GM23338 (cell line): ENCODE results near the gene PRPF6. TPM values are rescaled to one million over a fixed set of nuclear protein-coding genes. Genes with fewer than 3 reads are reported as not detected.

Experiments used
- ATAC-seq: fragments of 200-7000 bp; cut with Tn5 transposase; 3 replicates; pipeline ENCODE4 v1.9.1; 2020
- DNase-seq: peaks from one replicate; pipeline ENCODE4 v3.0.0-alpha.2; 2015; ENCODE audit warnings: low spot score
- H2AFZ ChIP-seq: fragments of 200-600 bp; sonication (generic); 2 replicates; pipeline ENCODE4 v1.8.0; 2016; ENCODE audit warnings: antibody characterized with exemption, mild to moderate bottlenecking, moderate library complexity
- H3F3A ChIP-seq: fragments of 200-600 bp; sonication (generic); replicated peaks from 2 replicates; pipeline ENCODE4 v1.8.0; 2017; ENCODE audit warnings: antibody characterized with exemption, mixed run types, low read depth
- H3K27ac ChIP-seq: fragments of 200-600 bp; sonication (generic); 2 replicates; pipeline ENCODE4 v1.6.1; 2016; ENCODE audit warnings: low read depth
- H3K27me3 ChIP-seq: fragments of 200-600 bp; sonication (generic); 2 replicates; pipeline ENCODE4 v1.8.0; 2016; ENCODE audit warnings: mild to moderate bottlenecking, mixed run types, moderate library complexity; ENCODE audit not compliant: insufficient read depth
- H3K36me3 ChIP-seq: fragments of 200-600 bp; sonication (generic); 2 replicates; pipeline ENCODE4 v1.8.0; 2016; ENCODE audit warnings: mild to moderate bottlenecking; ENCODE audit not compliant: insufficient read depth
- H3K4me1 ChIP-seq: fragments of 200-600 bp; sonication (generic); 2 replicates; pipeline ENCODE4 v1.8.0; 2016; ENCODE audit warnings: mild to moderate bottlenecking, moderate library complexity; ENCODE audit not compliant: insufficient read depth
- H3K4me2 ChIP-seq: fragments of 200-600 bp; sonication (generic); 2 replicates; pipeline ENCODE4 v1.7.1; 2017; ENCODE audit warnings: mixed run types
- H3K4me3 ChIP-seq: fragments of 200-600 bp; sonication (generic); 2 replicates; pipeline ENCODE4 v1.6.1; 2016; ENCODE audit warnings: mixed run types
- H3K79me2 ChIP-seq: fragments of 200-600 bp; sonication (generic); replicated peaks from 2 replicates; pipeline ENCODE4 v1.8.0; 2017; ENCODE audit warnings: mild to moderate bottlenecking; ENCODE audit not compliant: insufficient read depth
- H3K9me2 ChIP-seq: fragments of 200-600 bp; sonication (generic); 2 replicates; pipeline ENCODE4 v1.8.0; 2017; ENCODE audit not compliant: insufficient read depth
- H4K20me1 ChIP-seq: fragments of 200-600 bp; sonication (generic); replicated peaks from 2 replicates; pipeline ENCODE4 v1.8.0; 2017; ENCODE audit warnings: mild to moderate bottlenecking; ENCODE audit not compliant: insufficient read depth
- H3K27ac Mint-ChIP-seq: 2 replicates; pipeline ENCODE4 v1.8.0; 2020; ENCODE audit warnings: inconsistent platforms, mild to moderate bottlenecking, moderate library complexity, mixed read lengths
- H3K27me3 Mint-ChIP-seq: 3 replicates; pipeline ENCODE4 v1.8.0; 2022; ENCODE audit warnings: low read depth, mild to moderate bottlenecking, moderate library complexity, mixed read lengths, inconsistent platforms; ENCODE audit not compliant: insufficient read depth, poor library complexity
- H3K36me3 Mint-ChIP-seq: 3 replicates; pipeline ENCODE4 v1.8.0; 2021; ENCODE audit warnings: low read depth, mild to moderate bottlenecking, inconsistent platforms, moderate library complexity, mixed read lengths
- H3K4me1 Mint-ChIP-seq: 3 replicates; pipeline ENCODE4 v1.8.0; 2020; ENCODE audit warnings: mild to moderate bottlenecking, inconsistent platforms, mixed read lengths
- H3K4me3 Mint-ChIP-seq: 3 replicates; pipeline ENCODE4 v1.8.0; 2021; ENCODE audit warnings: moderate library complexity, mild to moderate bottlenecking, inconsistent platforms, mixed read lengths
- H3K9me3 Mint-ChIP-seq: 3 replicates; pipeline ENCODE4 v1.8.0; 2020; ENCODE audit warnings: moderate library complexity, mild to moderate bottlenecking, inconsistent platforms, mixed read lengths
- CREB1 ChIP-seq: fragments of 250-450 bp; sonication (Bioruptor Pico); IDR thresholded peaks from 2 replicates; pipeline ENCODE4 v1.5.0; 2020; ENCODE audit warnings: low read depth, mild to moderate bottlenecking, moderate library complexity
- ETS1 ChIP-seq: IDR thresholded peaks from 2 replicates; pipeline ENCODE4 v1.6.1; 2016; ENCODE audit warnings: antibody characterized with exemption
- EZH2 ChIP-seq: fragments of 200-600 bp; sonication (generic); IDR thresholded peaks from one replicate; pipeline ENCODE4 v1.8.0; 2017; ENCODE audit warnings: antibody characterized with exemption, mild to moderate bottlenecking, low read depth; ENCODE audit not compliant: unreplicated experiment
- EZH2phosphoT487 ChIP-seq: fragments of 200-600 bp; sonication (generic); IDR thresholded peaks from one replicate; pipeline ENCODE4 v1.8.1; 2018; ENCODE audit warnings: antibody characterized with exemption; ENCODE audit not compliant: unreplicated experiment
- JUNB ChIP-seq: IDR thresholded peaks from one replicate; pipeline ENCODE4 v1.6.1; 2016; ENCODE audit warnings: antibody characterized with exemption; ENCODE audit not compliant: unreplicated experiment
- NANOG ChIP-seq: IDR thresholded peaks from 2 replicates; pipeline ENCODE4 v1.6.1; 2016; ENCODE audit warnings: antibody characterized with exemption, borderline replicate concordance
- POLR2AphosphoS5 ChIP-seq: IDR thresholded peaks from 2 replicates; pipeline ENCODE4 v1.6.1; 2016; ENCODE audit warnings: antibody characterized with exemption, low read depth
- REST ChIP-seq: IDR thresholded peaks from one replicate; pipeline ENCODE4 v1.6.1; 2018; ENCODE audit warnings: antibody characterized with exemption; ENCODE audit not compliant: unreplicated experiment
- STAT1 ChIP-seq: IDR thresholded peaks from one replicate; pipeline ENCODE4 v1.6.1; 2016; ENCODE audit warnings: antibody characterized with exemption; ENCODE audit not compliant: unreplicated experiment
- ZNF114 ChIP-seq: fragments of 250-450 bp; sonication (Bioruptor Pico); IDR thresholded peaks from 2 replicates; pipeline ENCODE4 v1.5.0; 2020; ENCODE audit warnings: mild to moderate bottlenecking, moderate library complexity
- ZNF331 ChIP-seq: fragments of 250-450 bp; sonication (Bioruptor Pico); IDR thresholded peaks from 2 replicates; pipeline ENCODE4 v1.5.0; 2020; ENCODE audit warnings: low read depth, mild to moderate bottlenecking, moderate library complexity
- polyA plus RNA-seq: library from polyadenylated mRNA; unstranded; fragments of >200 nt; fragmentation: Nextera tagmentation; extraction: Ambion mirVana; gene quantifications from 2 replicates; pipeline ENCODE4 v1.2.1, GENCODE V29; 2016
- total RNA-seq: library from RNA; depleted of rRNA; stranded (reverse); fragments of >200 nt; shearing (Covaris generic); gene quantifications from 2 replicates; pipeline ENCODE4 v1.2.3, GENCODE V29; 2014
- TF ChIP-seq, protein P1 (sequence below): fragments of 250-450 bp; sonication (Bioruptor Pico); IDR thresholded peaks from 2 replicates; pipeline ENCODE4 v1.5.0; 2020; ENCODE audit warnings: mild to moderate bottlenecking, moderate library complexity
- TF ChIP-seq, protein P2 (sequence below), 2 experiments: fragments of 200-600 bp in 1 of 2; sonication (generic) in 1 of 2; conservative IDR thresholded peaks; 2 replicates each; pipeline versions ENCODE4 v1.5.1 to v1.6.1; 2016 to 2017; ENCODE audit warnings: antibody characterized with exemption in 2 of 2, low read depth in 2 of 2, mild to moderate bottlenecking in 2 of 2, moderate library complexity in 1 of 2

The PRPF6 gene
- total and polyA plus RNA-seq, 2 experiments from 2014 or later = 53.8 to 79.9 TPM

DNA sequence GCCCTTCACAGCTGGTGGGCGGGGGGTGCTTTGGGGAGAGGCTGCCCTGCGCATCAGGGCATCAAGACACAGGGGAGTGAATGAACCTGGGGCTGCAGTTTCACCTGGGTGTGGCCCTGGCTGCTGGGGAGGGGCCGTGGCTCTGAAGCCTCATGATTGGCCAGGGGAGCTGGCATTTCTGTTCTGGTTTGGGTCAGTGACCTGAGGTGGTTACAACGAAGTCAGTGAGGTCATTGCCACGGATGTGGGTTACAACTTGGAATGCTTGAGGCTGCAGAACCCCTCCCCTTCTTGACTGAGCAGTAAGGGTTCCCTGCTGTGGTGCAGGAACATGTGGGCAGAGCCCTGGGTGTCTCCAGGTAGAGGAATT lies 85.0 kb downstream of the PRPF6 start:
- Histone ChIP-seq H2AFZ (no peak overlapping the region), H3K4me2 (no peak overlapping the region)
- peak; percentile 70 for DNase-seq

More for the DNA sequence above, 85.0 kb downstream of the PRPF6 start:
- Mint-ChIP-seq H3K36me3 (no peaks in the 10 kb centered on the region), H3K27ac (no peak overlapping the region; the same call in 1 of the 2 replicates), H3K27me3 (peaks cover 13% of the 10 kb centered on the region), H3K4me1 (peaks cover 34% of the 10 kb centered on the region), H3K9me3 (no peaks in the 10 kb centered on the region), H3K4me3 (peak overlapping the region; percentile 17; the same call in 1 of the 3 replicates)
- Histone ChIP-seq H3K27me3 (no peaks in the 10 kb centered on the region), H3K4me1 (peaks cover 17% of the 10 kb centered on the region; the same call in 1 of the 2 replicates), H4K20me1 (no peaks in the 10 kb centered on the region), H3K36me3 (no peaks in the 10 kb centered on the region), H3K79me2 (no peaks in the 10 kb centered on the region), H3K27ac (no peak overlapping the region), H3K4me3 (no peak overlapping the region), H3K9me2 (no peaks in the 10 kb centered on the region), H3F3A (peaks cover 6% of the 10 kb centered on the region; the same call in 1 of the 2 replicates)
- peak; percentile 15 for ATAC-seq
- no peak for TF ChIP-seq EZH2
- no peak for TF ChIP-seq POLR2AphosphoS5
- no peak for TF ChIP-seq CREB1 (CRISPR knock-in tag)
- no peak for TF ChIP-seq ZNF331 (CRISPR knock-in tag)
- TF ChIP-seq, protein P1, sequence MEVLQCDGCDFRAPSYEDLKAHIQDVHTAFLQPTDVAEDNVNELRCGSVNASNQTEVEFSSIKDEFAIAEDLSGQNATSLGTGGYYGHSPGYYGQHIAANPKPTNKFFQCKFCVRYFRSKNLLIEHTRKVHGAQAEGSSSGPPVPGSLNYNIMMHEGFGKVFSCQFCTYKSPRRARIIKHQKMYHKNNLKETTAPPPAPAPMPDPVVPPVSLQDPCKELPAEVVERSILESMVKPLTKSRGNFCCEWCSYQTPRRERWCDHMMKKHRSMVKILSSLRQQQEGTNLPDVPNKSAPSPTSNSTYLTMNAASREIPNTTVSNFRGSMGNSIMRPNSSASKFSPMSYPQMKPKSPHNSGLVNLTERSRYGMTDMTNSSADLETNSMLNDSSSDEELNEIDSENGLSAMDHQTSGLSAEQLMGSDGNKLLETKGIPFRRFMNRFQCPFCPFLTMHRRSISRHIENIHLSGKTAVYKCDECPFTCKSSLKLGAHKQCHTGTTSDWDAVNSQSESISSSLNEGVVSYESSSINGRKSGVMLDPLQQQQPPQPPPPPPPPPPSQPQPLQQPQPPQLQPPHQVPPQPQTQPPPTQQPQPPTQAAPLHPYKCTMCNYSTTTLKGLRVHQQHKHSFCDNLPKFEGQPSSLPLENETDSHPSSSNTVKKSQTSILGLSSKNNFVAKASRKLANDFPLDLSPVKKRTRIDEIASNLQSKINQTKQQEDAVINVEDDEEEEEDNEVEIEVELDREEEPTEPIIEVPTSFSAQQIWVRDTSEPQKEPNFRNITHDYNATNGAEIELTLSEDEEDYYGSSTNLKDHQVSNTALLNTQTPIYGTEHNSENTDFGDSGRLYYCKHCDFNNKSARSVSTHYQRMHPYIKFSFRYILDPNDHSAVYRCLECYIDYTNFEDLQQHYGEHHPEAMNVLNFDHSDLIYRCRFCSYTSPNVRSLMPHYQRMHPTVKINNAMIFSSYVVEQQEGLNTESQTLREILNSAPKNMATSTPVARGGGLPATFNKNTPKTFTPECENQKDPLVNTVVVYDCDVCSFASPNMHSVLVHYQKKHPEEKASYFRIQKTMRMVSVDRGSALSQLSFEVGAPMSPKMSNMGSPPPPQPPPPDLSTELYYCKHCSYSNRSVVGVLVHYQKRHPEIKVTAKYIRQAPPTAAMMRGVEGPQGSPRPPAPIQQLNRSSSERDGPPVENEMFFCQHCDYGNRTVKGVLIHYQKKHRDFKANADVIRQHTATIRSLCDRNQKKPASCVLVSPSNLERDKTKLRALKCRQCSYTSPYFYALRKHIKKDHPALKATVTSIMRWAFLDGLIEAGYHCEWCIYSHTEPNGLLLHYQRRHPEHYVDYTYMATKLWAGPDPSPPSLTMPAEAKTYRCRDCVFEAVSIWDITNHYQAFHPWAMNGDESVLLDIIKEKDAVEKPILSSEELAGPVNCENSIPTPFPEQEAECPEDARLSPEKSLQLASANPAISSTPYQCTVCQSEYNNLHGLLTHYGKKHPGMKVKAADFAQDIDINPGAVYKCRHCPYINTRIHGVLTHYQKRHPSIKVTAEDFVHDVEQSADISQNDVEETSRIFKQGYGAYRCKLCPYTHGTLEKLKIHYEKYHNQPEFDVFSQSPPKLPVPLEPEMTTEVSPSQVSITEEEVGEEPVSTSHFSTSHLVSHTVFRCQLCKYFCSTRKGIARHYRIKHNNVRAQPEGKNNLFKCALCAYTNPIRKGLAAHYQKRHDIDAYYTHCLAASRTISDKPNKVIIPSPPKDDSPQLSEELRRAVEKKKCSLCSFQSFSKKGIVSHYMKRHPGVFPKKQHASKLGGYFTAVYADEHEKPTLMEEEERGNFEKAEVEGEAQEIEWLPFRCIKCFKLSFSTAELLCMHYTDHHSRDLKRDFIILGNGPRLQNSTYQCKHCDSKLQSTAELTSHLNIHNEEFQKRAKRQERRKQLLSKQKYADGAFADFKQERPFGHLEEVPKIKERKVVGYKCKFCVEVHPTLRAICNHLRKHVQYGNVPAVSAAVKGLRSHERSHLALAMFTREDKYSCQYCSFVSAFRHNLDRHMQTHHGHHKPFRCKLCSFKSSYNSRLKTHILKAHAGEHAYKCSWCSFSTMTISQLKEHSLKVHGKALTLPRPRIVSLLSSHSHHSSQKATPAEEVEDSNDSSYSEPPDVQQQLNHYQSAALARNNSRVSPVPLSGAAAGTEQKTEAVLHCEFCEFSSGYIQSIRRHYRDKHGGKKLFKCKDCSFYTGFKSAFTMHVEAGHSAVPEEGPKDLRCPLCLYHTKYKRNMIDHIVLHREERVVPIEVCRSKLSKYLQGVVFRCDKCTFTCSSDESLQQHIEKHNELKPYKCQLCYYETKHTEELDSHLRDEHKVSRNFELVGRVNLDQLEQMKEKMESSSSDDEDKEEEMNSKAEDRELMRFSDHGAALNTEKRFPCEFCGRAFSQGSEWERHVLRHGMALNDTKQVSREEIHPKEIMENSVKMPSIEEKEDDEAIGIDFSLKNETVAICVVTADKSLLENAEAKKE (CRISPR knock-in tag) = no peak
- no peak for TF ChIP-seq NANOG
- no peak for TF ChIP-seq ZNF114 (CRISPR knock-in tag)
- no peak for TF ChIP-seq REST
- TF ChIP-seq ETS1 = no peak
- TF ChIP-seq, protein P2, sequence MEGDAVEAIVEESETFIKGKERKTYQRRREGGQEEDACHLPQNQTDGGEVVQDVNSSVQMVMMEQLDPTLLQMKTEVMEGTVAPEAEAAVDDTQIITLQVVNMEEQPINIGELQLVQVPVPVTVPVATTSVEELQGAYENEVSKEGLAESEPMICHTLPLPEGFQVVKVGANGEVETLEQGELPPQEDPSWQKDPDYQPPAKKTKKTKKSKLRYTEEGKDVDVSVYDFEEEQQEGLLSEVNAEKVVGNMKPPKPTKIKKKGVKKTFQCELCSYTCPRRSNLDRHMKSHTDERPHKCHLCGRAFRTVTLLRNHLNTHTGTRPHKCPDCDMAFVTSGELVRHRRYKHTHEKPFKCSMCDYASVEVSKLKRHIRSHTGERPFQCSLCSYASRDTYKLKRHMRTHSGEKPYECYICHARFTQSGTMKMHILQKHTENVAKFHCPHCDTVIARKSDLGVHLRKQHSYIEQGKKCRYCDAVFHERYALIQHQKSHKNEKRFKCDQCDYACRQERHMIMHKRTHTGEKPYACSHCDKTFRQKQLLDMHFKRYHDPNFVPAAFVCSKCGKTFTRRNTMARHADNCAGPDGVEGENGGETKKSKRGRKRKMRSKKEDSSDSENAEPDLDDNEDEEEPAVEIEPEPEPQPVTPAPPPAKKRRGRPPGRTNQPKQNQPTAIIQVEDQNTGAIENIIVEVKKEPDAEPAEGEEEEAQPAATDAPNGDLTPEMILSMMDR (conservative IDR thresholded peaks at IDR 0.05; ENCODE audit: low read depth in 2 of 2) = no peak
- no peak for TF ChIP-seq JUNB
- no peak for TF ChIP-seq STAT1
- TF ChIP-seq EZH2phosphoT487 = no peak
